NCI-H187 (cell line): ENCODE measurements around the gene NEK7.
"Not testable (repeated sequence)": the region's sequence is repeated elsewhere in the genome, so short reads cannot be mapped to it uniquely, and the experiment has no call there.

Experiments used
- DNase-seq, 2 experiments: peaks; one replicate each; lab custom pipeline; 2025; lab: John Stamatoyannopoulos, UW

The NEK7 gene

GRCh38 chr1:198171667-198172540, 15.1 kb downstream of the NEK7 start:
- no peak for DNase-seq

DNA sequence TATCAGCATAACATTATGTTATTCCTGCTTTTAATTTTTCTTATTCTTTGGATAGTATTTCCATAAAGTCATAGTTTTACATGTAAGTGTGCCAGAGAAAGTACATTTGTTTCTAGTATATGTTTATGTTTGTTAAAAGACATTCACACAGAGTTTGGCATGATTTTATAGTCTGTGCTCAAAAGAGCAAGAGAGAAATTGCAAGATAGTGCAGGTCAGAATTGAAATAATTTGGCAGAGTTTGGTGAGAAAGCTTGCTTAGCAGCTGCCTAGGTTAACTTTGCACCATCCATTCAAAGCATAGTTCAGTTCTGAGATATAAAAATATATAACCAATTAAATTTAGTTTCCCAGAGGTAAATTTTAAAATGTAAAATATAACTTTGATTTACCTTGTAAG, 17.0 kb downstream of the NEK7 start:
- no peak for DNase-seq

GRCh38 chr1:198174297-198174696, 17.5 kb downstream of the NEK7 start:
- DNase-seq = no peak

DNA sequence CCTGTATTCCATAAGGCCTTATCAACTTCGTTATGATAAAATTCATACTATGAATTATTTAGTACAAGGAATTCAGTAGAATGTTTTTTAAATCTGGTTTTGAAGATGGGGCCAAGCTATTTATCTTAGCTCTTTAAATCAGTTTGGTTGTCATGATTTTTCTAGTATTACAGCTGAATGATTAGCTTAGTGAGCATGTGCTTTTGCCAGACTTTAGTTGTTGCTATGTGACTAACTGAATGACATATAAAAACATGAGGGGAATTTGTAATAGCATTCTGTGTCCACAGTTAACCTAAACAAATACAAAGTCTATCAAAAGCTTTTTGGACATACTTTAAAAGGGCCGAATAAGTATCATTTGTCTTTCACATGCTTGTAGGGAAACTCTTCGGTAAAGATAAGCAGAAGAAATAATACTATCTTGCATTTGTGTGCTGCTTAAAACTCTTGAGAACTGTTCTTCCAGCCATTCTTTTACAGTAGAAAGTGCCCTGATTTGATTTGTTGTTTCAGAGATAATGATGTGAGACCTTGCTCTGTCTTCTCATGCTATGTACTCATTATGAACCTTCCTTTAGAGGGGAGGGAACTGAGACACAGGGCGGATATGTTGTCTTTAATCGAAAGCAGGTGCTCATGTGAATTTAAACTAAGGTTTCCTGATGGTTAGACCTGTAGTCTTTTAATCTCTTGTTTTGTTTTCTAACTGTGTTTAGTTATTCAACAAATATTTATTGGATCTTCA, 18.8 kb downstream of the NEK7 start:
- DNase-seq = no peak

- DNase-seq = no peak
These were observed 19.4 kb downstream of the NEK7 start for GRCh38 chr1:198176179-198176578.

DNA sequence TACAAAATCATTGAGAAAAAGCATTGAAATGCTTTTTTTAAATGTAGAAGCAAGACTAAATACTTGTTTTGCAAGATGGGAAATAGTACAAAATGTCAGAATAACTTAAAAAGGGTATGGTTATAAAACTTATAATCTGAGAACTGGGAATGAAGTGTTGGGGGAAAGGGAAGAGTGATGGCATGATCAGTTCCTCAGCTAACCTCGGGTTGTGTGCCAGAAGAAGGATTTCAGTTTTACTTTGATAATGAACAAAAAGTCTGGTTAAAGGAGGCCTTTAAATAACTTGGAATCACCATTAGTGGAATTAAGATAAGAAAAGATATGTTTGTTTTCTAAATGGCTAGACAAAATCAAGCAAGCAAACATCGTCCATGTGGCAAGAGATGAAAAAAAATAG, 20.7 kb downstream of the NEK7 start:
- no peak for DNase-seq

GRCh38 chr1:198178615-198179014, 21.8 kb downstream of the NEK7 start:
- DNase-seq = no peak

DNA sequence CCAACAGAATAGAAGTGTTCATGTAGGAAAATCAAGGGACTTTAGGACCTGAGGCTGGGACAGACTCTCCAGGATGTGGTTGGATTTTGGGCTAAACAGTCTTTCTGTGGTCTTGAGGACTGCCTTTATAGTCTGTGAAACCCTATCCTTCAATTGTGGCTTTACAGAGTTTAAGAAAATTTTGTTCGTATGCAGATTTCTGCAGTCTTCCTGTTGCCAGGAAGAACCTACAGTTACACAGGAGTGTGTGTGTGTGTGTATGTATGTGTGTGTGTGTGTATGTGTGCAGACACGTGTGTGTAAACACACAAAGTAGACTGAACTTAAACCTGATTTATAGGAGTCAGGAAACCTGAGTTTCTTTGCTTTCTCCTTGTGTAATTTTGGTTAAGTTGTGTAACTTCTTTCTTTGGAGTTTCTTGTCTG, 22.8 kb downstream of the NEK7 start:
- no peak for DNase-seq

DNA sequence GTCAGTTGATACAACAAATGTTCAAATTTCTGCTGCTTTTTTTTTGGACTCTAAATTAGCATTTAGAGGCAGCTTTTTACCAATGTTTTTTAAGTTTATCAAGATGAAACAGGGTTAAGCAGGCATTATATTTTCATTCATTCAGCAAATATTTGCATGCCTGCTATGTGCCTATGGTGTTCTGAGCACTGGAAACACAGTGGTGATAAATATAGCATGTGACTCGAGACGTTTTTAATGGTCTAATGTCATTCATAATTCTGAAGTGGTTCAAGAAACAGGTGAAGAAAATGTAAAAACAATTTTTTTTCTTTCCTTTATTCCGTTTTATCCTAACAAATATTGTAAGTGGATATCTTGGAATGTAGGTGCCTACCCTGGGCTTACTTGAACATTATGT, 26.8 kb downstream of the NEK7 start:
- DNase-seq = no peak

DNA sequence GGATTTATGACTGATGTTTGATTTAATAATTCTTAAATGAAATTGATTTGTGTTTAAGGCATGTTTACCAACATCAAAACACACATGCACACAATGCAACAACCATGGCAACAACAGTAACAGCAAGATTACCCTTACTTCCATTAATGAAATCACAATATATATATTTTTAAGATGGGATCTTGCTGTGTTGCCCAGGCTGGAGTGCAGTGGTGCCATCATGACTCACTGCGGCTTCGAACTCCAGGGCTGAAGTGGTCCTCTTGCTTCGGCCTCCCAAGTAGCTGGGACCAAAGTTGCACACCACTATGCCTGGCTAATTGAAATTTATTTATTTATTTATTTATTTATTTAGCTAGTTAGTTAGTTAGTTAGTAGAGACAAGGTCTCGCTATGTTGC, 27.7 kb downstream of the NEK7 start:
- no peak for DNase-seq

DNA sequence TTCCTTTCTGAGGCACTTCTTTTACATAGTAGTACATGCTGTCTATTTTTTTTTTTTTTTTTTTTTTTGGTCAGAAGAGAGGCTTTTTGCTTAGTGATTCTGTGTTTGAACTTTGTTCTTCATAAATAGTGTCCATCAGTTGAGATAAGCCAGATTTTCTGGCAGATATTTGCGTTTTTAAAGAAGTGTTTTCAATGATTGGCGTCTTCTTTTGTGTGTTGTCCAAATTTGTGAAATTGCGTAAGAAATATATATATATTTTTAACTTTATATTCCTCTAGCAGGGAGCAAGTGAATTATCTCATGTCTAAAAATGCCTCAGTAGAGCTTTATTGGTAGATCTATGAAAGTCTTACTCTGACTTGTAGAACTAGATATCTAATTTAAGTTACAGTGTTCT, 28.3 kb downstream of the NEK7 start:
- no peak for DNase-seq

DNA sequence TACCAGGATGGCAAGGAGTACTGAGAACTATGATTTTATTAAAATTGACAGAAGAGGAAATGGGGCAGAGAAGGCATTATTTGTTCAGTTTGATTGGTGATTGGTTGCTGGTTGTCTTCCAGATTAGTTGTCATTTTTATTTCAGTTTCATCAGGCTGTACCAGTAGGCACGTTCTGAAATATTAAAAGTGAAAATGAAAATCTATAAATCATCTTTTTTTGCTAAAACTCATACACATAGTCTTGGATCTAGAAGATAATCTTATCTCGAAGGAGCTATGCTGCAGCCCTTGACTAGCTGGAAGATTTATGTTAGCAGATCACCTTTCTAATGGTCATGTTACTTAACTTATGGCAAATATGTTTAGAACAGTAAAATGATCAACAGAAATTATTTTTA, 29.0 kb downstream of the NEK7 start:
- no peak for DNase-seq

- no peak for DNase-seq
These were observed 30.2 kb downstream of the NEK7 start for GRCh38 chr1:198186916-198187580.

GRCh38 chr1:198187973-198188588, 31.3 kb downstream of the NEK7 start:
- DNase-seq = no peak

GRCh38 chr1:198191117-198191516, 34.3 kb downstream of the NEK7 start:
- DNase-seq = no peak

- DNase-seq = not testable (repeated sequence)
These were observed 37.1 kb downstream of the NEK7 start for GRCh38 chr1:198193871-198194270.

- no peak for DNase-seq
These were observed 39.8 kb downstream of the NEK7 start for GRCh38 chr1:198196630-198197029.

- DNase-seq = no peak
These were observed 40.5 kb downstream of the NEK7 start for GRCh38 chr1:198197285-198197684.

DNA sequence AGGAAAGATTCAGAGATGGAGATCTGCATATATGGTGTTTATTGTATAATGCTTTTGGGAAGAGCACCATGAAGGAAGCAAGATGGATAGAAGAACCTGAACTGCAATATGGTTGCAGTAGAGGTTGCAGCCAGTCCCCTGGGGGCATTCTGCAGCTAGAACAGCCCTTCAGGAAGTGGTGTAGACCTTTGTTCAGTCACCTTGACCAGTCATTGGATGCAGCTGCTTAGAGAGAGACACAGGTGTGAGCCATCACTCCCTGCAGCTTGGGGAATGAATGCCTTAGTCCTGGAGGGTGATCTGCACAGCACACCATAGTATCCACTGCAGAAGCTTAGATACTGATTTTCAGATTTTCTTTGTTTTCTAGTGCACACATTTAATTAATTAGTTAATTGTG, 42.3 kb downstream of the NEK7 start:
- DNase-seq = no peak

- DNase-seq = no peak
These were observed 45.4 kb downstream of the NEK7 start for GRCh38 chr1:198201956-198202784.

DNA sequence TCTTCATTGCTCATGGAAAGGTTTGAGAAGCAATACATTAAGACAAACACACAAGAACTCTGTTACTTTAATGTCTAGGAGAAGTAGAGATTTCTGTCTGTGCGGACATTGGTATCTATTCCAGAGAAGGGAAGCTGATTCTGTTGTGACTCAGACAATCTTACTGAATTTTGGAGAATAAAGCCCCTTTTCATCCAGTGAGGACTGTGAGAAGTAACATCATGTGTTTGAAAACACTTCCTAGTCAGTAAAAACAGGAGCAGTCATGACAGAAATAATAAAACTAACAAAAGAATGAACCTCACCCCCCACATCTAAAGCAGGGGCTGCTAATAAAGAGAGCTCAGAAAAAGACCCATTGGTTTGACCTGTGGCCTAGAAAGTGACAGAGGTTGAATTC, 46.6 kb downstream of the NEK7 start:
- DNase-seq = no peak
